Activated T-cell treated with anti-CD3 and anti-CD28 coated beads, Interleukin-2, amount 50 U/mL, for 4 hours (primary cell): ENCODE measurements around the gene USP4. TPM values are rescaled to one million over a fixed set of nuclear protein-coding genes. Genes with fewer than 3 reads are reported as not detected.
"Not testable (repeated sequence)": the region's sequence is repeated elsewhere in the genome, so short reads cannot be mapped to it uniquely, and the experiment has no call there.

ENCODE experiments used
- ATAC-seq, 2 donors: fragments of 200-7000 bp; cut with Tn5 transposase; one replicate each; pipeline ENCODE4 v1.10.0; 2021
- DNase-seq: peaks from one replicate; pipeline ENCODE4 v3.0.0-alpha.2; 2020
- H3K27me3 Mint-ChIP-seq: one replicate; pipeline ENCODE4 v1.8.0; 2021; ENCODE audit warnings: low read depth, mixed read lengths
- H3K36me3 Mint-ChIP-seq: one replicate; pipeline ENCODE4 v1.8.0; 2022; ENCODE audit warnings: mixed read lengths; ENCODE audit not compliant: insufficient read depth
- H3K4me1 Mint-ChIP-seq: one replicate; pipeline ENCODE4 v1.8.0; 2021; ENCODE audit warnings: low read depth, mixed read lengths
- H3K4me3 Mint-ChIP-seq: one replicate; pipeline ENCODE4 v1.8.0; 2021; ENCODE audit warnings: mild to moderate bottlenecking, moderate library complexity, mixed read lengths
- H3K9me3 Mint-ChIP-seq: one replicate; pipeline ENCODE4 v1.8.0; 2021; ENCODE audit warnings: mixed read lengths
- total RNA-seq, 3 donors: library from RNA; stranded (reverse); gene quantifications; one replicate each; pipeline ENCODE4 v1.2.1, GENCODE V29; 2021

The USP4 gene
- total RNA-seq, 3 donors from 2014 or later, result 60.1 to 71.3 (median 61.6) TPM

DNA sequence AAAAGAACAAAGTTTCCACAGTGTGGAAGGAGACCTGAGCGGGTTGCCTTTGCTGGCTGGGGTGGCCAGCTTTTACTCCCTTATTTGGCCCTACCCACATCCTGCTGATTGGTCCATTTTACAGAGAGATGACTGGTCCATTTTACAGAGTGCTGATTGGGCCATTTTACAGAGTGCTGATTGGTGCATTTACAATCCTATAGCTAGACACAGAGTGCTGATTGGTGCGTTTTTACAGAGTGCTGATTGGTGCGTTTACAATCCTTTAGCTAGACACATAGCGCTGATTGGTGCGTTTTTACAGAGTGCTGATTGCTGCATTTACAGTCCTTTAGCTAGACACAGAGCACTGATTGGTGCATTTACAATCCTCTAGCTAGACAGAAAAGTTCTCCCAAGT is 111.0 kb downstream of the USP4 start:
- H3K27me3 Mint-ChIP-seq, H3K4me3 Mint-ChIP-seq, DNase-seq, H3K36me3 Mint-ChIP-seq, ATAC-seq, H3K4me1 Mint-ChIP-seq: not testable (repeated sequence)
- H3K9me3 Mint-ChIP-seq, result peaks cover 50% of the 10 kb centered on the region

Other genes starting within 250 kb of the USP4 start
- 100 to 1,000 TPM; 109 to 131 (median 114) TPM for gene QRICH1, start 246.0 kb downstream of the USP4 start, total RNA-seq
- 100 to 1,000 TPM; 216 to 228 (median 228) TPM for gene QARS1, start 235.3 kb downstream of the USP4 start, total RNA-seq
- 10 to 100 TPM; 68.2 to 75.9 (median 75.1) TPM for gene USP19, start 219.2 kb downstream of the USP4 start, total RNA-seq
- gene LAMB2, start 207.0 kb downstream of the USP4 start, total RNA-seq, result 1 to 10 TPM; 1.6 to 2.4 (median 2.0) TPM
- 10 to 100 TPM; 24.8 to 29.2 (median 27.0) TPM for gene CCDC71, start 173.7 kb downstream of the USP4 start, total RNA-seq
- 1 to 10 TPM; 2.6 to 3.6 (median 3.5) TPM for gene KLHDC8B, start 168.5 kb downstream of the USP4 start, total RNA-seq
- 1 to 10 TPM; 4.7 to 5.5 (median 5.2) TPM for gene C3orf62, start 62.8 kb downstream of the USP4 start, total RNA-seq
- gene GPX1, start 18.3 kb upstream of the USP4 start, total RNA-seq, result 100 to 1,000 TPM; 109 to 152 (median 132) TPM
- gene RHOA, start 71.9 kb upstream of the USP4 start, total RNA-seq, result 100 to 1,000 TPM; 390 to 408 (median 408) TPM
- 10 to 100 TPM; 20.0 to 21.8 (median 20.1) TPM for gene TCTA, start 72.4 kb upstream of the USP4 start, total RNA-seq
- gene AMT, start 82.4 kb upstream of the USP4 start, total RNA-seq, result 1 to 10 TPM in 1 of 3 donors, under 1 TPM in 2; 0.50 to 1.1 (median 0.81) TPM
- gene NICN1, start 89.3 kb upstream of the USP4 start, total RNA-seq, result 1 to 10 TPM; 5.5 to 5.8 (median 5.8) TPM
- 10 to 100 TPM; 19.9 to 25.6 (median 25.4) TPM for gene DAG1, start 130.2 kb upstream of the USP4 start, total RNA-seq
- gene BSN, start 214.4 kb upstream of the USP4 start, total RNA-seq, result under 1 TPM; 0.30 to 0.86 (median 0.40) TPM